HG03439 (cell line): Measurements from ENCODE around the gene METTL22.
"Not testable (repeated sequence)": the region's sequence is repeated elsewhere in the genome, so short reads cannot be mapped to it uniquely, and the experiment has no call there.

Source experiments
- ATAC-seq: cut with Tn5 transposase; IDR thresholded peaks from one replicate; pipeline ENCODE4 v1.9.1; 2021; ENCODE audit warnings: mild to moderate bottlenecking, moderate library complexity; ENCODE audit not compliant: unreplicated experiment

Gene METTL22

DNA sequence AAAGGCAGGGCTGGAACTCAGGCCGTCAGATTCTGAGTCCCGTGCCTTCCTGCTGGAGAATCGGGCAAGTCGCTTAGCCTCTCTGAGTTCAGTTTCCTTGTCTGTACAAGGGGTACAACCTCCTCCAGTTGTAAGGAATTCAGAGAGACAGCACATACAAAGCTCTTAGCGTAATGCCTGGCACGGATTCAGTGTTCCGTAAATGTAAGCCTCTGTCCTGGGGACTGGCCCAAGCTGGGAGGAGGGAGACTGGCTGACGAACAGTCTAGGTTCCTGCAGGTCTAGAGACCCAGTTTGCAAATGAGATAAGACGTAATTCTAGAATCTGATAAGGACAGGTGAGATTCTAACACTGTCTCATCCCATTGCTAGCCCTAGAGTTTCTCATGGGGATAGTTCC, 9.9 kb downstream of the METTL22 start:
- no peak for ATAC-seq

- ATAC-seq, result no peak
Measured at GRCh38 chr16:8631818-8632465, 10.4 kb downstream of the METTL22 start.

DNA sequence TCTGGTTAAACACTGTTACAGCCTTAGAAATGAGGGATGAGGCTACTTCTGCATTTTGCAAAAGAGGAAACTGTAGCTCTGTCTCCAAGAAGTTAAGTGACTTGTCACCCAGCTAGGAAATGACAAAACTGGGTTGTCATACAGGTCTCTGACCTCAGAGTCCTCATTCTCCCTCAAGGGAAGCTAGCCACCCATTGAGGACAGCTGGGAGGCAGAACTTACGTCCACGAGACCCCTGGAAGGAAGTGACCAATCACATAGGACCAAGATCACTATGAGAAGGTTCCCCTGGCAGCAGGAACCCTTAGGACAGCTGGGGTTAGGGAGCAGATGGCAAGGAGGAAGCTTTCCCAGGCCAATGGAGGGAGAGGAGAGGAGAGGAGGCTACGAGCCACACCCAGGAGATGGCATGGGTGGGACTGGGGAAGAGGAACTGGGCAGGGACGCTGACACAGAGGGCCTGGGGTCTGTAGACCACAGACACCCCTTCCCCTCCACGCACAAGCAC, 11.2 kb downstream of the METTL22 start:
- no peak for ATAC-seq

GRCh38 chr16:8634991-8635736, 13.7 kb downstream of the METTL22 start:
- no peak for ATAC-seq

DNA sequence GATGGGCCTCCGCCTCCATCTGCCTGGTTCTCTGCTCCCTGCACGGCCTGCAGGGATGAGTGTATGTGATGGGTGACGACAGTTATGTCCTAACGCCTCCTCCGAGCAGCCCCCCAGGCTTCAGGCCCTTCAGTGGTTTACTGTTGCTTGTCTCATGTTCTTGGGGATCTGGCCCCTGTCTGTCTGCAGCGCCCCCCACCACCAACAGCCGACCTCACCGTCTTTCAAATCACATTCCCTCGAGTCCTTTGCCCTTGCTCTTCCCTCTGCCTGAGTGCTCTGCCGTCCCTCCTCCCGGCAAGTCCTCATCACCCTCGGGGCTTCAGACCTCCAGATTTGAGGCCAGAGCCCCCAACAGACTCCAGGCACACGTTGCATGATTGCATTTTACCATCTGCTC, 18.2 kb downstream of the METTL22 start:
- ATAC-seq, result no peak

DNA sequence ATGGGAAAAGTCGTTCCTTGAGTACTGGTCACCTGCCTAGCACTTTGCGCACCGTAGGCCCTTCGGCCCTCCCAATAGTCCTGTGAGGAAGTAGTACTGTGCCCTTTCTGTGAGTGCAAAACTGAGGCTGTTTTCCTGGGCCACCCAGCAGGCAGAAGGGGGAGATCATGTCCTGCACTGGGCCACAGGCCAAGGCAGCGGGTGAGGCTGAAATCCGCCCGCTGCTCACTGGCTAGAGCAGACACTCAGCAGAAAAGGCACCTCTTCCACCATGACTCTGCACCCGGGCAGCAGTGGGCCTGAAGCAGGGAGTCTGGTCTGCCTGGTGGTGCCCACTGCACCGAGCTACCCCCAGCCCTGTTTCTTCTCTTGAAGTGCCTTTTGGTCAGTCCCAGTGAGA, 20.2 kb downstream of the METTL22 start:
- no peak for ATAC-seq

- no peak for ATAC-seq
Measured at GRCh38 chr16:8642146-8642545, 20.6 kb downstream of the METTL22 start.

GRCh38 chr16:8644211-8645140, 23.0 kb downstream of the METTL22 start:
- no peak for ATAC-seq

DNA sequence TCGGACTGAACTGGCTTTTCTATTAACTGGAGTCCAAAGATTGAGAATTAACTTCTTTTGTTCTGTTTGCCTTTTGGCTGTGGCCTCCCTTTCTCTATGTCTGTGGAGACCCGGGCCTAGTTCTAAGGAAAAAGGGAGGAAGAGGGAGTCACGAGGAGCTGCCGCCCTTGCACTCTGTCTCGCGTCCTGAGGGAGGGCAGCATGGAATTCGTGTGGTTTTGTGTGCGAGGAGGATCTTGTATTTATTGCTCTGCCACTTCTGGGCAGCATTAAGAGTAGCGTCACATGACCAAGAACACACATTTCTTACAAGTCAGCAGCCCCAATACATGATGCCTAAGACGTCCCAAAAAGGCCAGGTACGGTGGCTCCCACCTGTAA, 23.6 kb downstream of the METTL22 start:
- ATAC-seq, result no peak

GRCh38 chr16:8645831-8646230, 24.3 kb downstream of the METTL22 start:
- no peak for ATAC-seq

GRCh38 chr16:8646326-8647053, 25.0 kb downstream of the METTL22 start:
- no peak for ATAC-seq

DNA sequence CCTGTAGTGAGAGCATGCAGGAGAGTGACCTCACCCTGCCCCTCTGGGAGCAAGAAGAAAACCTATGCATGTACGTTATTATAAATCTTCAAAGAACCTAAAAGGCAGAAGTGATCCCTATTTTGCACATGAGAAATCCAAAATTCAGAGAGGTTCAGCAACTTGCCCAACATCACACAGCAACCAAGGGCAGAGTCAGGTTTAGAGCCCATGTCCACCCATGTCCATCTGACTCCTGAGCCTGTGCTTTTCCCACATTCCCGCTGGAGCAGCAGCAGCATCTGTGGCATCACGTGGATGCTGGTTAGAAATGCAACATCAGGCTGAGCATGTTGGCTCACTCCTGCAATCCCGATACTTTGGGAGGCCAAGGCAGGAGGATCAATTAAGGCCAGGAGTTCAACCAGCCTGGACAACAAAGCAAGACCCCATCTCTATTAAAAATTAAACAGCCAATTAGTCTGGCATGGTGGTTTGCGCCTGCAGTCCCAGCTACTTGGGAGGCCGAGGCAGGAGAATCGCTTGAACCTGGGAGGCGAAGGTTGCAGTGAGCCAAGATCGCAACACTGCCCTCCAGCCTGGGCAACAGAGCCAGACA, 26.3 kb downstream of the METTL22 start:
- no peak for ATAC-seq

- no peak for ATAC-seq
Measured at GRCh38 chr16:8648877-8649276, 27.4 kb downstream of the METTL22 start.

GRCh38 chr16:8649829-8650554, 28.5 kb downstream of the METTL22 start:
- ATAC-seq, result no peak

GRCh38 chr16:8651958-8652357, 30.5 kb downstream of the METTL22 start:
- ATAC-seq, result not testable (repeated sequence)

- no peak for ATAC-seq
Measured at GRCh38 chr16:8655184-8655717, 33.8 kb downstream of the METTL22 start.

- no peak for ATAC-seq
Measured at GRCh38 chr16:8656376-8656775, 34.9 kb downstream of the METTL22 start.

- ATAC-seq, result no peak
Measured at GRCh38 chr16:8660841-8661301, 39.4 kb downstream of the METTL22 start.

GRCh38 chr16:8661703-8662102, 40.2 kb downstream of the METTL22 start:
- no peak for ATAC-seq
